Lung (tissue), 12 donors: ENCODE results near the gene RPS6KA2. TPM values are rescaled to one million over a fixed set of nuclear protein-coding genes. Genes with fewer than 3 reads are reported as not detected.

Experiments
- ATAC-seq: fragments of 200-7000 bp; cut with Tn5 transposase; one replicate; pipeline ENCODE4 v1.9.1; 2020; ENCODE audit warnings: moderate number of reproducible peaks; ENCODE audit not compliant: insufficient read depth, low FRiP score
- DNase-seq, 3 donors: peaks; one replicate each; pipeline ENCODE4 v3.0.0-alpha.2; 2013 to 2017
- H3K27ac ChIP-seq, 2 donors: one replicate each; pipeline ENCODE4 v1.5.1; 2013; ENCODE audit warnings: mild to moderate bottlenecking in 2 of 2, moderate library complexity in 2 of 2, control low read depth in 1 of 2, inconsistent platforms in 1 of 2, low read depth in 1 of 2, low read length in 1 of 2
- H3K27me3 ChIP-seq, 3 donors: one replicate each; pipeline ENCODE4 v1.5.1; 2013; ENCODE audit warnings: low read length in 2 of 3; ENCODE audit not compliant: control insufficient read depth in 3 of 3, insufficient read depth in 3 of 3
- H3K36me3 ChIP-seq, 4 donors: one replicate each; pipeline ENCODE4 v1.5.1; 2013; ENCODE audit warnings: low read length in 4 of 4, mild to moderate bottlenecking in 1 of 4, moderate library complexity in 1 of 4; ENCODE audit not compliant: control insufficient read depth in 4 of 4, insufficient read depth in 4 of 4
- H3K4me1 ChIP-seq, 5 donors: one replicate each; pipeline ENCODE4 v1.5.1; 2013; ENCODE audit warnings: low read length in 5 of 5, mild to moderate bottlenecking in 2 of 5, moderate library complexity in 1 of 5; ENCODE audit not compliant: control insufficient read depth in 5 of 5, insufficient read depth in 5 of 5
- H3K4me3 ChIP-seq: one replicate; pipeline ENCODE4 v1.5.1; 2013; ENCODE audit warnings: mild to moderate bottlenecking, control low read depth, moderate library complexity
- H3K9ac ChIP-seq, 2 donors: one replicate each; pipeline ENCODE4 v1.5.1; 2013; ENCODE audit warnings: low read length in 2 of 2, control low read depth in 1 of 2; ENCODE audit not compliant: insufficient read depth in 1 of 2
- H3K9me3 ChIP-seq, 4 donors: one replicate each; pipeline ENCODE4 v1.5.1; 2013; ENCODE audit warnings: low read length in 3 of 4, mild to moderate bottlenecking in 1 of 4, moderate library complexity in 1 of 4; ENCODE audit not compliant: control insufficient read depth in 4 of 4, insufficient read depth in 3 of 4
- CTCF ChIP-seq: IDR thresholded peaks from 2 replicates; pipeline ENCODE4 v1.5.1; 2012; ENCODE audit warnings: mild to moderate bottlenecking; ENCODE audit errors: control extremely low read depth, extremely low read depth
- WGBS, 2 donors: extraction: QIAGEN DNeasy Blood & Tissue Kit; methylation state at CpG; one replicate each; pipeline ENCODE4 v1.1.7; 2013; 5-methylcytosine and 5-hydroxymethylcytosine counted together
- polyA plus RNA-seq, 2 donors: library from polyadenylated mRNA; stranded (reverse); fragments of 200-250 nt; gene quantifications; one replicate each; pipeline ENCODE4 v1.2.1, GENCODE V29; 2013
- total RNA-seq, 2 donors: library from RNA; depleted of rRNA in 1 of 2; stranded (reverse); fragments of >200 nt in 1 of 2; gene quantifications; one replicate each; pipeline ENCODE4 v1.2.1, GENCODE V29; 2014 to 2021
- donor health status: control.
- donor health status: control.
- donor health status: Bipolar disorder and iron deficiency.
- donor health status: healthy.
- donor health status: DM: yes; HTN: yes; CAD: no.

RPS6KA2 gene
- total and polyA plus RNA-seq, 4 donors = 61.9 to 185 (median 105) TPM

- peaks cover 0 to 5% (median 4%) of the 10 kb centered on the region in 5 donors for H3K4me1 ChIP-seq
- no peak overlapping the region for H3K9ac ChIP-seq
- no peak overlapping the region for H3K27ac ChIP-seq
- peaks cover 0 to 11% (median 0%) of the 10 kb centered on the region in 4 donors for H3K36me3 ChIP-seq
- ATAC-seq (no peak), DNase-seq (peak in 2 of 3 donors; percentile 30 to 35)
- H3K9me3 ChIP-seq = no peaks in the 10 kb centered on the region
- 44 to 69% methylated on average over 4 of the region's 4 CpGs for WGBS, 2 donors
- no peak overlapping the region for H3K4me3 ChIP-seq
- TF ChIP-seq CTCF = no peak
- no peaks in the 10 kb centered on the region for H3K27me3 ChIP-seq
Measured at GRCh38 chr6:166542580-166542912, 84.5 kb downstream of the RPS6KA2 start.

- DNase-seq (no peak), ATAC-seq (no peak)
- Histone ChIP-seq H3K36me3 (peaks cover 0 to 11% (median 0%) of the 10 kb centered on the region in 4 donors), H3K9ac (no peak overlapping the region), H3K27ac (peak overlapping the region in 1 of 2 donors; percentile 66), H3K9me3 (no peaks in the 10 kb centered on the region), H3K4me3 (no peak overlapping the region), H3K4me1 (peaks cover 0 to 5% (median 4%) of the 10 kb centered on the region in 5 donors), H3K27me3 (no peaks in the 10 kb centered on the region)
- WGBS, 2 donors = 57 to 76% methylated on average over 12 of the region's 12 CpGs
- TF ChIP-seq CTCF = no peak
Measured at GRCh38 chr6:166541876-166542579, 85.0 kb downstream of the RPS6KA2 start.

GRCh38 chr6:166541366-166541765 lies 85.7 kb downstream of the RPS6KA2 start:
- WGBS, 2 donors = 74 to 88% methylated on average over 12 of the region's 12 CpGs
- no peak for TF ChIP-seq CTCF
- Histone ChIP-seq H3K9me3 (no peaks in the 10 kb centered on the region), H3K4me3 (no peak overlapping the region), H3K27ac (peak overlapping the region in 1 of 2 donors; percentile 81), H3K4me1 (peaks cover 0 to 5% (median 4%) of the 10 kb centered on the region in 5 donors), H3K27me3 (no peaks in the 10 kb centered on the region), H3K9ac (no peak overlapping the region), H3K36me3 (peaks cover 0 to 13% (median 0%) of the 10 kb centered on the region in 4 donors)
- ATAC-seq (no peak), DNase-seq (no peak)
